Ascending aorta (tissue), 2 donors: ENCODE results near the gene RASL10A. TPM values are rescaled to one million over a fixed set of nuclear protein-coding genes. Genes with fewer than 3 reads are reported as not detected.
A peak's percentile ranks its signal among the peaks of the same experiment; 100 is the strongest.
"Not testable (repeated sequence)": the region's sequence is repeated elsewhere in the genome, so short reads cannot be mapped to it uniquely, and the experiment has no call there.

Experiments
- DNase-seq, 2 donors: peaks; one replicate each; pipeline ENCODE4 v3.0.0-alpha.2; 2019; ENCODE audit warnings: low spot score in 2 of 2
- H3K27ac ChIP-seq, 2 donors: fragments of 200-600 bp; sonication (generic); one replicate each; pipeline ENCODE4 v1.5.1; 2016 to 2017; ENCODE audit warnings: mild to moderate bottlenecking in 1 of 2
- H3K27me3 ChIP-seq: fragments of 200-600 bp; sonication (generic); one replicate; pipeline ENCODE4 v1.5.1; 2017
- H3K36me3 ChIP-seq, 2 donors: fragments of 200-600 bp; sonication (generic); one replicate each; pipeline ENCODE4 v1.5.1; 2016
- H3K4me1 ChIP-seq, 2 donors: fragments of 200-600 bp; sonication (generic); one replicate each; pipeline ENCODE4 v1.5.1; 2016 to 2017; ENCODE audit warnings: mild to moderate bottlenecking in 1 of 2
- H3K4me3 ChIP-seq, 2 donors: fragments of 200-600 bp; sonication (generic); one replicate each; pipeline ENCODE4 v1.5.1; 2016 to 2017; ENCODE audit warnings: mild to moderate bottlenecking in 1 of 2
- H3K9me3 ChIP-seq, 2 donors: fragments of 200-600 bp; sonication (generic); one replicate each; pipeline ENCODE4 v1.5.1; 2016
- intact Hi-C: fragments of 100-400 bp; cut with DNase I; formaldehyde crosslinking; loops from one replicate; pipeline ENCODE4 v1.15.1; 2023
- total RNA-seq: library from RNA; depleted of rRNA; stranded (reverse); fragments of >200 nt; gene quantifications from one replicate; pipeline ENCODE4 v1.1.0, GENCODE V29; 2016
- TF ChIP-seq, protein P1 (sequence below), 3 experiments: fragments of 200-600 bp in 2 of 3; fragments of 450-650 bp in 1 of 3; sonication (generic) in 2 of 3; IDR thresholded peaks; one replicate each; pipeline ENCODE4 v1.5.1; 2016 to 2019; ENCODE audit warnings: antibody characterized with exemption in 3 of 3, mild to moderate bottlenecking in 1 of 3, moderate library complexity in 1 of 3

Gene RASL10A
- not detected for total RNA-seq

- Histone ChIP-seq H3K27ac (no peak within 1 kb of the TSS), H3K36me3 (no peaks in the 10 kb centered on the region), H3K4me1 (peaks cover 12 to 31% of the 10 kb centered on the region in 2 donors), H3K27me3 (peaks cover 13% of the 10 kb centered on the region), H3K4me3 (peak within 1 kb of the TSS; percentile 55 to 59), H3K9me3 (no peaks in the 10 kb centered on the region)
- TF ChIP-seq, protein P1, sequence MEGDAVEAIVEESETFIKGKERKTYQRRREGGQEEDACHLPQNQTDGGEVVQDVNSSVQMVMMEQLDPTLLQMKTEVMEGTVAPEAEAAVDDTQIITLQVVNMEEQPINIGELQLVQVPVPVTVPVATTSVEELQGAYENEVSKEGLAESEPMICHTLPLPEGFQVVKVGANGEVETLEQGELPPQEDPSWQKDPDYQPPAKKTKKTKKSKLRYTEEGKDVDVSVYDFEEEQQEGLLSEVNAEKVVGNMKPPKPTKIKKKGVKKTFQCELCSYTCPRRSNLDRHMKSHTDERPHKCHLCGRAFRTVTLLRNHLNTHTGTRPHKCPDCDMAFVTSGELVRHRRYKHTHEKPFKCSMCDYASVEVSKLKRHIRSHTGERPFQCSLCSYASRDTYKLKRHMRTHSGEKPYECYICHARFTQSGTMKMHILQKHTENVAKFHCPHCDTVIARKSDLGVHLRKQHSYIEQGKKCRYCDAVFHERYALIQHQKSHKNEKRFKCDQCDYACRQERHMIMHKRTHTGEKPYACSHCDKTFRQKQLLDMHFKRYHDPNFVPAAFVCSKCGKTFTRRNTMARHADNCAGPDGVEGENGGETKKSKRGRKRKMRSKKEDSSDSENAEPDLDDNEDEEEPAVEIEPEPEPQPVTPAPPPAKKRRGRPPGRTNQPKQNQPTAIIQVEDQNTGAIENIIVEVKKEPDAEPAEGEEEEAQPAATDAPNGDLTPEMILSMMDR (IDR thresholded peaks at IDR 0.05), result no peak
- intact Hi-C loops, result loop anchor here (2.0 kb wide), 1 partner anchor 27 kb away; no protein-coding TSS in a partner anchor
- DNase-seq, result no peak
These were observed at the start of gene RASL10A for GRCh38 chr22:29315286-29316140. Gene RASL10A (minus strand): TSS chr22:29315697. CDS start chr22:29315246, 451 bp downstream.

GRCh38 chr22:29359469-29359868 is 44.0 kb upstream of the RASL10A start:
- Histone ChIP-seq H3K27ac (no peak overlapping the region), H3K4me1 (no peaks in the 10 kb centered on the region), H3K9me3 (no peaks in the 10 kb centered on the region), H3K27me3 (no peaks in the 10 kb centered on the region), H3K36me3 (peaks cover 39 to 52% of the 10 kb centered on the region in 2 donors), H3K4me3 (no peak overlapping the region)
- no peak for DNase-seq
- TF ChIP-seq, protein P1 (IDR thresholded peaks at IDR 0.05), result peak; percentile 29 to 61 (median 36)
- intact Hi-C loops, result no loop called here

DNA sequence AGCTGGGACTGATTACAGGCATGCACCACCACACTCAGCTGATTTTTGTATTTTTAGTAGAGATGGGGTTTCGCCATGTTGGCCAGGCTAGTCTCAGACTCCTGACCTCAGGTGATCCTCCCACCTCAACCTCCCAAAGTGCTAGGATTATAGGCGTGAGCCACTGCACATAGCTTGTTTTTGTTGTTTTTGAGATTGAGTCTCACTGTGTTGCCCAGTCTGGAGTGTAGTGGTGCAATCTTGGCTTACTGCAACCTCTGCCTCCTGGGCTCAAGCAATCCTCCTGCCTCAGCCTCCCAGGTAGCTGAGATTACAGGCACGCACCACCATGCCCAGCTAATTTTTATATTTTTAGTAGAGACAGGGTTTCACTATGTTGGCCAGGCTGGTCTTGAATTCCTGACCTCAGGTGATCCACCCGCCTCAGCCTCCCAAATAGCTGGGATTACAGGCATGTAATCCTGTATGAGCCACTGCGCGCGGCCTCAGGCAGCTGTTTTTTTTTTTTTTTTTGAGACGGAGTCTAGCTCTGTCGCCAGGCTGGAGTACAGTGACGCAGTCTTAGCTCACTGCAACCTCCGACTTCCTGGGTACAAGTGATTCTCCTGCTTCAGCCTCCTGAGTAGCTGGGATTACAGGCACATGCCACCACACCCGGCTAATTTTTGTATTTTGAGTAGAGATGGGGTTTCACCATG is 41.8 kb upstream of the RASL10A start:
- H3K9me3 ChIP-seq, intact Hi-C loops, H3K27ac ChIP-seq, DNase-seq, H3K4me1 ChIP-seq, H3K4me3 ChIP-seq, H3K27me3 ChIP-seq: not testable (repeated sequence)
- peaks cover 61 to 73% of the 10 kb centered on the region in 2 donors for H3K36me3 ChIP-seq

GRCh38 chr22:29353860-29354259 is 38.4 kb upstream of the RASL10A start:
- Histone ChIP-seq H3K4me1 (no peaks in the 10 kb centered on the region), H3K9me3 (no peaks in the 10 kb centered on the region), H3K27ac (no peak overlapping the region), H3K4me3 (no peak overlapping the region), H3K36me3 (peaks cover 91 to 98% of the 10 kb centered on the region in 2 donors), H3K27me3 (no peaks in the 10 kb centered on the region)
- no peak for DNase-seq
- intact Hi-C loops, result no loop called here
- TF ChIP-seq, protein P1 (IDR thresholded peaks at IDR 0.05), result no peak

DNA sequence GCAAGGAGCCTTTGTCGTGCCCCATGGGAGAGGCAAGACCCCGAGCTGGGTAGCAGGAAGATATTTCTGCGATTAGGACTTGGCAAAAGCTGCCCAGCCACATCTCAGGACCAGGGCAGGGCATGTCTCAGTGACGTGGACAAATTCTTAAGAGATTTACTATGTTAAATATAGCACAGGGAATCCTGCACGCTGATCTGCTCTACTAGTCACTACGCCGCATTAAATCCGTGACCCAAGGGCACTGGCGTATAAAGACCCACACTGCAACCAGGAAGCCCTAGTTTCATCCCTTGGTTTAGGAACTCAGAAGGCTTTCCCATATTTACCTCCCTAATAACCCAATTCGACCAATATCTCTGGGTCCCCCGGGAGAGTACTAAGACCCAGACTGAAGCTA is 37.8 kb upstream of the RASL10A start:
- Histone ChIP-seq H3K4me3 (no peak overlapping the region), H3K9me3 (no peaks in the 10 kb centered on the region), H3K27ac (no peak overlapping the region), H3K36me3 (peaks cover 91 to 98% of the 10 kb centered on the region in 2 donors), H3K27me3 (no peaks in the 10 kb centered on the region), H3K4me1 (no peaks in the 10 kb centered on the region)
- no peak for DNase-seq
- intact Hi-C loops, result no loop called here
- TF ChIP-seq, protein P1 (IDR thresholded peaks at IDR 0.05), result no peak

- H3K4me1 ChIP-seq, result no peaks in the 10 kb centered on the region
- H3K4me3 ChIP-seq, result no peak overlapping the region
- H3K36me3 ChIP-seq, result peaks cover 92 to 98% of the 10 kb centered on the region in 2 donors
- intact Hi-C loops, result no loop called here
- no peaks in the 10 kb centered on the region for H3K27me3 ChIP-seq
- TF ChIP-seq, protein P1 (IDR thresholded peaks at IDR 0.05), result no peak
- no peak for DNase-seq
- H3K27ac ChIP-seq, result no peak overlapping the region
- no peaks in the 10 kb centered on the region for H3K9me3 ChIP-seq
These were observed 37.3 kb upstream of the RASL10A start for GRCh38 chr22:29352778-29353177.
